HG02798 (cell line): ENCODE measurements around the gene FOXA3.

Source experiments
- ATAC-seq: cut with Tn5 transposase; IDR thresholded peaks from one replicate; pipeline ENCODE4 v1.9.1; 2021; ENCODE audit warnings: mild to moderate bottlenecking; ENCODE audit not compliant: unreplicated experiment, poor library complexity

FOXA3 gene

DNA sequence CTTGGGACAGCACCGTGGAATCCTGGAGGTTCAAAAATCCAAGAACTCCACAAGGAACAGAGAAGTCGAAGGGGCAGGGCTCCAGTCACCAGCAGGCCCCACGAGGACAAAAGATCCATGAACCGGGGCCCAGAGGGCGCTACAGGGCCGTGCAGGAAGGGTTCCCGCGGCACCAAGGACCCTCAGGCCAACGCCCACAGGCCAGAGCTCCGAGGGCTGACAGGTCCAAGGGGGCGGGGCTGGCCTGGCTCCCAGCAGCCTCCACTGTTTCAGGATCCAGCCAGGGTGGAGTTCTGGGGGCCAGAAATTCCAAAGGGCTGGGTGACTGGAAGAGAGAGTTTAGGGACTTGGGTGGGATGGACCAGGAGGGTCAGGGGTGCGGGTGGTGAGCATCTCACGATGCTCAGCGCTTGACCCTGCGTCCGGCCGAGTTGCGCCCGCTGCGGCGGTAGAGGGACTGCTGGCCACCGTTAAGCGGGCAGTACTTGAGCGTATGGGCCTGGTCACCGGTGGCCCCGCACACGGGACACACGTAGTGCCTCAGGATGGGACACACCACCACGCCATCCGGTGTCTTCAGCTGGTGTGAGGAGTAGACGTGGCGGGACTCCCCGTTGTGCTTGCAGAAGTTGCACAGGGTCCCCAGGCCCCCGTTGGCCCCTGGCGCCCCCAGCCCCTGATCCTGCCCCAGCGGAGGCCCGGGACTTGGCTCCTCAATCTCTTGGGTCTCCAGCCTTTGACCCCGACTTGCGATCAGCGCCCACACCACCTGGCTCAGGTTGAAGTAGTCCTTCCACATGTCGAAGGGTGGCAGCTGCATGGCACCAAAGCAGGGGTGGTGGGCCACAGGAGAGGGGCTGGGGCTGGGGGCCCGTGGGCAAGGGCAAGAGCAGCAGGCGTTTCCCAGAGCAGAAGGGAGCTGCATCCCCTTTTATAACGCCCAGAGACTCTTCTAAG lies 50.0 kb downstream of the FOXA3 start, which contains the start of gene NANOS2:
NANOS2 (minus strand) TSS at position 905 of the 957 bp plus-strand sequence; CDS start at position 820, 85 bp downstream.
- ATAC-seq: no peak

DNA sequence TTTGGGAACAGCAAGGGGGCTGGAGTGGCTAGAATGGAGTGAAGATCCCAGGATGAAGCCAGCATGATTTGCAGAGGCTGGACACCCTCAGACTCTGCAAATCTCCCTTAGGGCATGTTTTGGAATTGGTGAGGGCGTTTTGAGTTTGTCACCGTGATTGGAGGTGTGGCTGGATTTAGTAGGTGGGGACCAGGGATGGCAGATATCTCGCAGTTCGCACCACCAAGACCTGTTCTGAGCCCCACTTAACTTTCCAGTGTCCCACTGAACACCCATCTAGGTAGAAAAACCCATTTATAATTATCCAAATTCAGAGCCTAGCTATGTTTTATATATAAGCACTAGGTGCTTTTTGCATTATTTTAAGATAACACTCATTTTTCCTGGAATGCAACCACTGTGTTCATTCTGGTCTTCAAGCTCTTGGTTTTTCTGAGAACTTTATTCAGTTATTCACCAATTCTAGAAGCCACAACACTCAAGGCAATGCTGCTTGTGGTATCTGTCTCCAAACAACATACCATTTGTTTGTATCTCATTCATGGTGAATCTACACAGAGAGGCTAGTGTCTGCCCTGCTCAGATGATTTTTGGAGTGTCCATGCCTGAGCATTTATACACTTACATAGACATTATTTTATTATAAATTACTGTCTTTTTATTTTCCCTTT lies 53.4 kb downstream of the FOXA3 start:
- ATAC-seq: no peak

DNA sequence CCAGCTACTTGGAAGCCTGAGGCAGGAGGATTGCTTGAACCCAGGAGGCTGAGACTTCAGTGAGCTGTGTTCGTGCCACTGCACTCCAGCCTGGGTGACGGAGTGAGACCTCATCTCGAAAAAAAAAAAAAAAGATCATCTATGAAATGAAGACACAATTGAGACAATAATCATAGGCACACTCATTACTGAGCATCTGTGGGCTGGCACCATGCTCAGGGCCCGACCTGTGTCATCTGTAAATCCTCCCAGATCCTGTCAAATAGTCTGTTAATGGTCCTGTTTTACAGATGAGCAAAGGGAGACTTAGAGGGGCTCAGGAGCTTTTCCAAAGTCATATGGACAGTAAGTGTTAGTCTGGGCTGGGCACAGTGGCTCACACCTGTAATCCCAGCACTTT lies 54.6 kb downstream of the FOXA3 start:
- ATAC-seq: no peak

DNA sequence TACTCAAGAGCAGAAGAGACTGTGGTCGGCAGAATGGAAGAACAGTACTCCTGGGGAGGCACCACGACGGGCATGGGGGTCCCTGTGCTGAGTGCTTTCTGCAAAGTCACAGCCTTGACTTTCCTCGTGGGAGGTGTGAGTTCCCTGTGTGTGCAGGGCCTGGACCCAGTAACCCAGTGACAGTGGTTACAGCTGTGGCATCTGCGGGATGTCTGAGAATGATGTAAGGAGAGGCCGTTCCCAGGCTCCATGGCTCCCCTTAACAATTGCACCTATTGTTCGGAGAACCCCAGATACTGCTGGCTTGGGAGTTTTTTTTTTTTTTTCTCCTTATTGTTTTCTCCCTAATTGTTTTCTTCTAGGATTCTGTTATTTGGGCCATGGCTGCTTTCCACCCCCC lies 55.6 kb downstream of the FOXA3 start:
- no peak for ATAC-seq

DNA sequence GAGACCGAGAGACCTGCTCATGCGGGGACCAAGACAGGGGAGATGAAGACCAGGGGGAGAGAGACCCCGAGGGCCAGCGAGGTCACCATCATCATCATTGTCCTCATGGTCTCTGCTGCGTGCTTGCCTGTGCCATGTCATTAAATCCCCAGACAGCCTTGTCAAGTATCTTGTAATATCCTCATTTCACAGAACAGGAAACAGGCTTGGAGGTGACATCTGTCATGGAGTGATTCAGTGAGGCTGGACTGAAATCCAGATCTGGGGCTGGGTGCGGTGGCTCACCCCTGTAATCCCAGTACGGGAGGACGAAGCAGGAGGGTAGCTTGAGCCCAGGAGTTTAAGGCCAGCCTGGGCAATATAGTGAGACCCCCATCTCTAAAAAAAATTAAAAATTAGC lies 56.3 kb downstream of the FOXA3 start:
- no peak for ATAC-seq

DNA sequence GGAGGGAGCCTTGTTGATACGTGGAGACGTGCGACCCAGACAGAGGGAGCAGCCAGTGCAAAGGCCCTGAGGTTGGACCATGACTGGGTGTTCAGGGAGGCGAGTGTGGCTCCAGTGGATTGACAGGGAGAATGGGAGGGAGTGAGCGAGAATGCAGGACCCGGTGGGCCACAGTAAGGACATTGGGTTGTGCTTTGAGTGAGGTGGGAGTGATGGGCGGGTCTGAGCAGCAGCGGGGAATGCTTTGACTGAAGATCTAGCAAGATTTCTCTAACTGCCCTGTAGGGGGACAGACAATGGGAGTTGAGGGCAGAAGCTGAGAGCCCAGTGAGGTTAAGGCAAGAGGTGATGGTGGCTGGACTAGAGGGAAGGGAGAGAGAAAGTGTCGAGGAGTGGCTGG lies 58.2 kb downstream of the FOXA3 start:
- ATAC-seq: no peak
